ENCODE measurements around the gene XIAP. TPM values are rescaled to one million over a fixed set of nuclear protein-coding genes. Genes with fewer than 3 reads are reported as not detected.

Gene XIAP
- total RNA-seq, 2 donors from 2014 or later, result 27.0 to 33.4 TPM

DNA sequence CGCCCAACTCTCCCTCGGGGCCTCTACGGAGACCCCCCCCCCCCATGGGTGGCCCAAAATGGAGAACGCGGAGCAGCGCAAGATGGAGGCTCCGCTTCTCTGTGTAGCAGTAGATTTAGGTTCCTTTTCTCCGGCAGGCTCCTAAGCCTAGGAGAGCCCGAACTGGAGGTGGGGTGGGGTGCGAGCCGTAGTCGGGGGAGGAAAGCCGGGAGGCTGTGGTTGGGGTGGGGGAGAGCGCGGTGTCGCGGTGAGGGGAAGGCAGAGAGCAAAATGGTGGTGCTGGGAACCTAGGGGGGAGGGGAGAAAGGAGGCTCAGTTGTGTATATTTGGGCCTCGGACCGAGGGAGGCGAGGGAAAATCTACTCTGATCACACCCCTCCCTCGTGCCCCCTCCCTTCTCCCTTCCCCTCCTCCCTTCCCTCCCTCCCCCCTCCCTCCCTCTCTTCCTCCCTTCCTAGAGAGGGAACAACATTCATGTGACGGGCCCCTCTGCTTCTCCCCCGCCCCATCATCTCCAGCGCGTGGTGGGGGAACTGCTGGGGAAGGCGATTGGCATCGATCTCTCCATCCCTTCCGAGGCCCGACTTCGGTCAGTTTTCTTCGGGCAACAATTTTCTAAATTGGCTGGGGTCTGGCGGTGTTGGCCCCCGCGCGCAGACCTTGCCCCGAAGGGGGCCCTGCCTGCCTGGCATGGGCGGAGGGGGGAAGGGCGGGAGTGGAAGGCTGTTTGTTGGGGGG, 101.6 kb downstream of the XIAP start, which contains the start of gene STAG2:
Gene STAG2, plus strand, starts transcription at position 439 of the 738 bp plus-strand sequence. CDS start 60,922 bp downstream, outside the sequence.
- Mint-ChIP-seq H3K4me3 (peak within 1 kb of the TSS; percentile 97), H3K9me3 (no peaks in the 10 kb centered on the region)

DNA sequence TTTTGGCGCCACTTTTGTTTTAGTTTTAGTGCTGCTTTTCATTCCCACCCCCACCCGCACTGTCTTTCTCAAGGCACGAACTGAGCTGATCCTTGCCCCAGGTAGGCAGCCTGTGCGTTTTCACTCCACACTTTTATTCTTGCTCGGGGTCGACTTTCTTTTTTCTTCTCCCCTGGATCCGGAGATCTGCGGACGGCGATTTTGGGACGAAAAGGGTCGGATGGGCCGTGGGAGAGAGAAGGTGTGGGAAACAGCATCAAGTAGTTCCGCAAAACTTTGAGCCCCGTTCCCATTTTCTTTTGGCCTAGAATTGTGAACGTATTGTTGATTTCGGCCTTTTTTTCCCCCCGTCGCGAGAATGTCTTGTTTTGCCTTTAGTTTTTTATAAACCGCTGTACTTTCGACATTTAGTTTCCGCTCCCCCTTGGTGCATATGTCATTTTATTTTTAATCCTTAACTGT, 102.2 kb downstream of the XIAP start:
- H3K36me3 Mint-ChIP-seq (ENCODE audit: low read depth), result peaks cover 36% of the 10 kb centered on the region
- ATAC-seq (replicated peaks), result no peak
- peak overlapping the region; percentile 99 for H3K27ac Mint-ChIP-seq
- H3K4me3 Mint-ChIP-seq, result peak overlapping the region; percentile 97
- H3K27me3 Mint-ChIP-seq, result no peaks in the 10 kb centered on the region
- H3K4me1 Mint-ChIP-seq, result peaks cover 6% of the 10 kb centered on the region
- no peaks in the 10 kb centered on the region for H3K9me3 Mint-ChIP-seq

More for the DNA sequence above, 101.6 kb downstream of the XIAP start, which contains the start of gene STAG2:
- peak within 1 kb of the TSS; percentile 99 for H3K27ac Mint-ChIP-seq
- peak; percentile 23 for ATAC-seq (replicated peaks)
- peaks cover 36% of the 10 kb centered on the region for H3K36me3 Mint-ChIP-seq (ENCODE audit: low read depth)
- peaks cover 6% of the 10 kb centered on the region for H3K4me1 Mint-ChIP-seq
- H3K27me3 Mint-ChIP-seq, result no peaks in the 10 kb centered on the region

DNA sequence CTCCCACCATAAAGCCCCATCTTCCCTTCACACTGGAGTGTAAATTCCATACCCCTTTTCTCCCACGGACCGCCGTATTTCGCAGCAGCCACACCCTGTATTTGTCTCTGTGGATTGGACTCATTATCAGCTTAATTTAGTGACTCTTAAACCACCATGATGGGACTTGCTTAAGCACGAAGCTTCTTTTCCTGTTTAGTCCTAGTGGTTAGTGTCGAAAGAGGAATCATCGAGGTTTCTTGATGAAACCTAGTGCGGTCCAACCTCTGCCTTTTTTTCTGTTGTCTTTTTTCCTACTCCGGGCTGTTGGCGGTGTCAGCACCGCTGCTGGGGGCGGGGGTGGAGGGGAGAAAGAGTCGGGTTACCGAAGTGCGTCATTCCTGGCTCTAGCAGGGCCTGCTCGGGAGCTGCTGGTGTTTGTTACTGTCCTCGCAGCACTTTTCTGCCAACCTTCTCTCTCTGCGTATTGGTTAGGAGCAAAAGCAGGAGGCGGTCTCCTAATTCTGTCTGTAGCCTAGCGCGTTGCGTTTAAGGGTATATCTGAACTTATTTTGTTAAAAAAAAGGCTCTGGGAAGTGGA, 103.0 kb downstream of the XIAP start:
- Mint-ChIP-seq H3K9me3 (no peaks in the 10 kb centered on the region), H3K27me3 (no peaks in the 10 kb centered on the region), H3K4me3 (peak overlapping the region; percentile 97), H3K36me3 (ENCODE audit: low read depth) (peaks cover 36% of the 10 kb centered on the region), H3K27ac (peak overlapping the region; percentile 99), H3K4me1 (peaks cover 6% of the 10 kb centered on the region)
- ATAC-seq (replicated peaks), result peak; percentile 78

Other genes starting within 250 kb of the XIAP start
- gene THOC2, start 127.0 kb upstream of the XIAP start, total RNA-seq, result 10 to 100 TPM; 82.6 to 83.3 TPM
- 10 to 100 TPM; 66.7 to 83.0 TPM for gene STAG2, start 101.7 kb downstream of the XIAP start, total RNA-seq